Astrocyte (in vitro differentiated cells and primary cell): Measurements from ENCODE around the gene TANGO6. TPM values are rescaled to one million over a fixed set of nuclear protein-coding genes. Genes with fewer than 3 reads are reported as not detected.

ENCODE experiments used
- DNase-seq: peaks from one replicate; pipeline ENCODE4 v3.0.0-alpha.2; 2010; ENCODE audit warnings: low read depth
- FAIRE-seq: peaks from 2 replicates; lab custom pipeline; 2011; peaks lifted over from hg19 to GRCh38; lab: Jason Lieb, UNC
- H2AFZ ChIP-seq: 2 replicates; pipeline ENCODE4 v1.6.0; 2012; ENCODE audit warnings: low read depth, low read length, inconsistent platforms
- H3K27ac ChIP-seq: 2 replicates; pipeline ENCODE4 v1.5.1; 2011; ENCODE audit warnings: low read depth, low read length, inconsistent platforms
- H3K27me3 ChIP-seq: 2 replicates; pipeline ENCODE4 v1.6.0; 2011; ENCODE audit warnings: low read length, inconsistent platforms; ENCODE audit not compliant: insufficient read depth
- H3K36me3 ChIP-seq: 2 replicates; pipeline ENCODE4 v1.5.1; 2011; ENCODE audit warnings: low read length, inconsistent platforms; ENCODE audit not compliant: insufficient read depth
- H3K4me1 ChIP-seq: 2 replicates; pipeline ENCODE4 v1.5.1; 2011; ENCODE audit warnings: low read length, inconsistent platforms; ENCODE audit not compliant: insufficient read depth
- H3K4me2 ChIP-seq: 2 replicates; pipeline ENCODE4 v1.6.0; 2012; ENCODE audit warnings: low read length, inconsistent platforms
- H3K4me3 ChIP-seq: 2 replicates; pipeline ENCODE4 v1.5.1; 2011; ENCODE audit warnings: low read depth, mild to moderate bottlenecking, low read length, inconsistent platforms; ENCODE audit not compliant: insufficient read depth
- H3K79me2 ChIP-seq: 2 replicates; pipeline ENCODE4 v1.6.0; 2012; ENCODE audit warnings: mild to moderate bottlenecking, low read length, inconsistent platforms; ENCODE audit not compliant: insufficient read depth
- H3K9ac ChIP-seq: 2 replicates; pipeline ENCODE4 v1.6.0; 2012; ENCODE audit warnings: mild to moderate bottlenecking, low read length, inconsistent platforms
- H3K9me3 ChIP-seq: 2 replicates; pipeline ENCODE4 v1.5.1; 2012; ENCODE audit warnings: low read depth, mild to moderate bottlenecking, low read length, inconsistent platforms; ENCODE audit not compliant: insufficient read depth
- H4K20me1 ChIP-seq: 2 replicates; pipeline ENCODE4 v1.6.0; 2012; ENCODE audit warnings: low read length, inconsistent platforms; ENCODE audit not compliant: insufficient read depth
- H3K27ac Mint-ChIP-seq: one replicate; pipeline ENCODE4 v1.8.0; 2021; ENCODE audit warnings: mild to moderate bottlenecking, mixed read lengths; ENCODE audit not compliant: unreplicated experiment
- H3K27me3 Mint-ChIP-seq: one replicate; pipeline ENCODE4 v1.8.0; 2021; ENCODE audit warnings: low read depth, mixed read lengths; ENCODE audit not compliant: unreplicated experiment
- H3K36me3 Mint-ChIP-seq: one replicate; pipeline ENCODE4 v1.8.0; 2021; ENCODE audit warnings: low read depth, mixed read lengths; ENCODE audit not compliant: unreplicated experiment
- H3K4me1 Mint-ChIP-seq: one replicate; pipeline ENCODE4 v1.8.0; 2021; ENCODE audit warnings: low read depth, mixed read lengths; ENCODE audit not compliant: unreplicated experiment
- H3K4me3 Mint-ChIP-seq: one replicate; pipeline ENCODE4 v1.8.0; 2021; ENCODE audit warnings: mild to moderate bottlenecking, moderate library complexity, mixed read lengths; ENCODE audit not compliant: unreplicated experiment
- H3K9me3 Mint-ChIP-seq: one replicate; pipeline ENCODE4 v1.8.0; 2021; ENCODE audit warnings: mild to moderate bottlenecking, mixed read lengths; ENCODE audit not compliant: unreplicated experiment
- EZH2 ChIP-seq: IDR thresholded peaks from 2 replicates; pipeline ENCODE4 v1.6.1; 2012; ENCODE audit warnings: mild to moderate bottlenecking, low read length, inconsistent platforms; ENCODE audit not compliant: insufficient read depth
- total RNA-seq: library from RNA; stranded (reverse); gene quantifications from 2 replicates; pipeline ENCODE4 v1.2.1, GENCODE V29; 2021
- TF ChIP-seq, protein P1 (sequence below): IDR thresholded peaks from 2 replicates; pipeline ENCODE4 v1.5.1; 2011; ENCODE audit warnings: low read depth, mild to moderate bottlenecking, inconsistent platforms, low read length, moderate library complexity; ENCODE audit not compliant: insufficient read depth

TANGO6 gene
- total RNA-seq, 1 donor from 2014 or later: 15.8 TPM

GRCh38 chr16:69014811-69015210 is 171.5 kb downstream of the TANGO6 start:
- Histone ChIP-seq H3K27me3 (no peaks in the 10 kb centered on the region), H2AFZ (no peak overlapping the region), H3K27ac (no peak overlapping the region), H3K4me2 (no peak overlapping the region), H3K79me2 (no peaks in the 10 kb centered on the region), H3K4me1 (peaks cover 5% of the 10 kb centered on the region), H3K36me3 (no peaks in the 10 kb centered on the region), H3K4me3 (no peak overlapping the region), H3K9me3 (no peaks in the 10 kb centered on the region), H3K9ac (no peak overlapping the region), H4K20me1 (no peaks in the 10 kb centered on the region)
- Mint-ChIP-seq H3K27me3 (no peaks in the 10 kb centered on the region), H3K27ac (no peak overlapping the region), H3K9me3 (no peaks in the 10 kb centered on the region), H3K4me1 (peaks cover 9% of the 10 kb centered on the region), H3K36me3 (no peaks in the 10 kb centered on the region), H3K4me3 (no peak overlapping the region)
- TF ChIP-seq EZH2: no peak
- TF ChIP-seq, protein P1, sequence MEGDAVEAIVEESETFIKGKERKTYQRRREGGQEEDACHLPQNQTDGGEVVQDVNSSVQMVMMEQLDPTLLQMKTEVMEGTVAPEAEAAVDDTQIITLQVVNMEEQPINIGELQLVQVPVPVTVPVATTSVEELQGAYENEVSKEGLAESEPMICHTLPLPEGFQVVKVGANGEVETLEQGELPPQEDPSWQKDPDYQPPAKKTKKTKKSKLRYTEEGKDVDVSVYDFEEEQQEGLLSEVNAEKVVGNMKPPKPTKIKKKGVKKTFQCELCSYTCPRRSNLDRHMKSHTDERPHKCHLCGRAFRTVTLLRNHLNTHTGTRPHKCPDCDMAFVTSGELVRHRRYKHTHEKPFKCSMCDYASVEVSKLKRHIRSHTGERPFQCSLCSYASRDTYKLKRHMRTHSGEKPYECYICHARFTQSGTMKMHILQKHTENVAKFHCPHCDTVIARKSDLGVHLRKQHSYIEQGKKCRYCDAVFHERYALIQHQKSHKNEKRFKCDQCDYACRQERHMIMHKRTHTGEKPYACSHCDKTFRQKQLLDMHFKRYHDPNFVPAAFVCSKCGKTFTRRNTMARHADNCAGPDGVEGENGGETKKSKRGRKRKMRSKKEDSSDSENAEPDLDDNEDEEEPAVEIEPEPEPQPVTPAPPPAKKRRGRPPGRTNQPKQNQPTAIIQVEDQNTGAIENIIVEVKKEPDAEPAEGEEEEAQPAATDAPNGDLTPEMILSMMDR: no peak
- DNase-seq (no peak), FAIRE-seq (no peak)

DNA sequence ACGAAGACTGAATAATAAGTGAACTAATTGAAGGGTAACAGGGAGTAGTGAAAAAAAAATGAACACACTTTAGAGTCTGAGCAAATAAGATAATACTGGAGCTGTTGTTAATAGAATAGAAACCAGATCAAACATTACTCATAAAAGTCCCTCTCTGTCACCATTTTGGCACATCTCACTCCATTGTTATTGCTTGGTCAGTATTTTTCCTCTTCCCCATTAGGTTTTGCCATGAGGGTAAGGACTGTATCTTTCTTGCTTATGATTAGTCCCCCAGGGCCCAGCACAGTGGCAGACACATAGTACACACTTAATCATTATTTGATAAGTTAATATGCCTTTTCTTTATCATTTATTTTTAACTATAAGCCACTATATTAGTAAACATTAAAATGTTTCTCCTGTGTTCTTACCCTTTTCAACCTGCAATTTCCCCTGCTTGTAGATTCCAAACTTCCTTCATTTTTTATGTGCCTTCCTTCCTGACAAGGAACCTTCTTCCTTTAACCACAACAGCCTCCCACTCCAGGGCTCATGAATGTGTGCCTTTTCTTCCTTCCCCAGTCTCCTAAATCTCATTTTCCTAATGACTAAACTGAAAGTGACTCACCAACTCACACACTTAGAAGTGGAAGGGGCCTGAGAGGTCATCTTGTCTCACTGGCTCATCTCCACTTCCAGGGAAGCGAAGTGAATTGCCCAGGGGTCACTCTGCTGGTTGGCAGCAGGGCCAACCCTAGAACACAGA is 173.9 kb downstream of the TANGO6 start:
- no peaks in the 10 kb centered on the region for H3K79me2 ChIP-seq
- H3K4me1 ChIP-seq: peaks cover 5% of the 10 kb centered on the region
- H3K4me3 ChIP-seq: no peak overlapping the region
- DNase-seq: peak; percentile 81
- no peak overlapping the region for H3K4me3 Mint-ChIP-seq
- H4K20me1 ChIP-seq: no peaks in the 10 kb centered on the region
- peak overlapping the region; percentile 15 for H3K27ac Mint-ChIP-seq
- H3K36me3 Mint-ChIP-seq: peaks cover 6% of the 10 kb centered on the region
- no peaks in the 10 kb centered on the region for H3K27me3 ChIP-seq
- no peaks in the 10 kb centered on the region for H3K36me3 ChIP-seq
- FAIRE-seq: no peak
- no peaks in the 10 kb centered on the region for H3K9me3 ChIP-seq
- no peaks in the 10 kb centered on the region for H3K27me3 Mint-ChIP-seq
- no peak overlapping the region for H3K9ac ChIP-seq
- H3K4me2 ChIP-seq: peak overlapping the region; percentile 9
- H3K9me3 Mint-ChIP-seq: no peaks in the 10 kb centered on the region
- TF ChIP-seq, protein P1: no peak
- TF ChIP-seq EZH2: no peak
- no peak overlapping the region for H3K27ac ChIP-seq
- H3K4me1 Mint-ChIP-seq: peaks cover 9% of the 10 kb centered on the region
- H2AFZ ChIP-seq: no peak overlapping the region

DNA sequence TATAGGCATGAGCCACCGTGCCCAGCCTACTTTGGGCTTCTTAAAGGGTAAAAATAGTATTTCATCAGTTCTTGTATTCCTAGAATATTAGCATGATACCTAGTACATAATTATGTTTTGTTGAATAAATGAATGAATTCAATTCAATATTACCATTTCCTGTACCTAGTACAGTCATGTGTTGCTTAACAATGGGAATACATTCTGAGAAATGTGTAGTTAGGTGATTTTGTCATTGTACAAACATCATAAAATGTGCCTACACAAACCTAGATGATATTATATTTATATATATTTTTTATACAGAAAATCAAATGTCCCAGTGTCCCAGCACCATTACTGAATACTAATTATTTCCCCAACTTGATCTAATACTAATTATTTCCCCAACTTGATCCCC is 176.5 kb downstream of the TANGO6 start:
- H3K36me3 Mint-ChIP-seq: peaks cover 6% of the 10 kb centered on the region
- H3K4me1 Mint-ChIP-seq: peaks cover 9% of the 10 kb centered on the region
- H3K27me3 Mint-ChIP-seq: no peaks in the 10 kb centered on the region
- TF ChIP-seq, protein P1: no peak
- H3K9me3 Mint-ChIP-seq: no peaks in the 10 kb centered on the region
- H3K79me2 ChIP-seq: no peaks in the 10 kb centered on the region
- H4K20me1 ChIP-seq: no peaks in the 10 kb centered on the region
- H3K27me3 ChIP-seq: no peaks in the 10 kb centered on the region
- no peaks in the 10 kb centered on the region for H3K9me3 ChIP-seq
- peaks cover 5% of the 10 kb centered on the region for H3K4me1 ChIP-seq
- no peak overlapping the region for H3K4me3 ChIP-seq
- no peak overlapping the region for H3K27ac ChIP-seq
- no peak overlapping the region for H3K9ac ChIP-seq
- no peaks in the 10 kb centered on the region for H3K36me3 ChIP-seq
- H3K4me2 ChIP-seq: no peak overlapping the region
- DNase-seq (no peak), FAIRE-seq (no peak)
- no peak overlapping the region for H3K27ac Mint-ChIP-seq
- no peak overlapping the region for H2AFZ ChIP-seq
- no peak overlapping the region for H3K4me3 Mint-ChIP-seq
